ENCODE measurements around the gene CBX1. TPM values are rescaled to one million over a fixed set of nuclear protein-coding genes. Genes with fewer than 3 reads are reported as not detected.

The CBX1 gene
- total and polyA plus RNA-seq, 2 donors (not counting 3 experiments of a cell fraction or from before 2014, with no cell fraction given): 20.4 to 95.2 TPM

DNA sequence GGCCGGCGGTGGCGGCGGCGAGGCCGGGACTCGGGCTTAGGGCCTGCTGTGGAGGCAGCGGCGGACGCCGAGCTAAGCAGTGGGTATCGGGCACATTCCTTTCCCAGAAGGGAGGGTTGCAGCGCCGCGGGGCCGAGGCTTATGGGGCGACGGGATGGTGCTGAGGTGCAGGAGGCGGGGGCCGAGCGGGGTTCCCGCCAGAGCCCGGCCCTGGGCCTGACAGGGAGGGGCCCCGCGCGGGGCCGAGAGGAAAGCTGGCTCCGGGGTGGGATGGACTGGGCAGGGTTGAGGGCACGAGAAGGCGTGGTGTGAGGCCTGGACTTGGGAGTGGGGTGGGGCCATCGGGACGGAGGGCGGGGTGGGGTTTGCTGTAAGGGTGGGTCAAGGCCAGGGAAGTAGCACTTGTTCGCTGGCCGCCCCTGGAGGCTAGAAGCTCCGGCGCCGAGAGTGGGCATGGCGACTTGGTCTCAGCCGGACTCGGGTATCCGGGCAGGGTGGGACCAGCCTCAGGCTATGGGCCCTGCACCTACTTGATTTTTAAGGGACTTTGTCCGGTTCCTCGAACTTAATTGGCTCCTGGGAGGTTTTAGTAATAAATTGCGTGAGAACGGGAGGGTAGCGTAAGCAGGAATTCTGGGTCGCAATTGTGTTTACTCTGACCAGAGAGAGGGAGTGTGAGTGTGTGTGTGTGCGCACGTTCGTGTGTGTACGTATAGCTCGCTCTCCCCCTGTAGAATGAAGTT is 52.7 kb downstream of the CBX1 start:
- BruUV-seq (replicated peaks): no TSS peak
- Histone ChIP-seq H3K36me3 (ENCODE audit: control insufficient read depth in 2 of 2, extremely low read depth in 1 of 2, insufficient read depth in 2 of 2, low read length in 2 of 2) (peaks cover 2% of the 10 kb centered on the region in 2 experiments), H3K9me1 (replicated peaks; ENCODE audit: control insufficient read depth, extremely low read depth, insufficient read depth, low read length) (no peaks in the 10 kb centered on the region), H3K27ac (ENCODE audit: insufficient read depth, low read depth, low read length) (peak overlapping the region; percentile 72), H3K4me3 (replicated peaks in 1 of 3; ENCODE audit: insufficient read depth in 1 of 3, low read depth in 1 of 3, low read length in 3 of 3) (peak overlapping the region; percentile 64 to 91 (median 71)), H3K79me2 (ENCODE audit: control insufficient read depth, insufficient read depth, low read length) (peaks cover 42% of the 10 kb centered on the region), H3K27me3 (ENCODE audit: control insufficient read depth in 2 of 2, insufficient read depth in 2 of 2, low read length in 2 of 2) (no peaks in the 10 kb centered on the region), H2AFZ (ENCODE audit: low read depth, low read length) (peak overlapping the region; percentile 43), H4K20me1 (replicated peaks; ENCODE audit: control insufficient read depth, extremely low read depth, insufficient read depth, low read length) (no peaks in the 10 kb centered on the region), H3K4me1 (ENCODE audit: control insufficient read depth, extremely low read depth, insufficient read depth, low read length) (peaks cover 47% of the 10 kb centered on the region), H3K4me2 (ENCODE audit: insufficient read depth, low read length) (peak overlapping the region; percentile 79), H3K9me3 (replicated peaks; ENCODE audit: control insufficient read depth, insufficient read depth, low read length) (no peaks in the 10 kb centered on the region), H3K9ac (replicated peaks; ENCODE audit: extremely low read depth, insufficient read depth, low read length) (peak overlapping the region; percentile 88)
- CTCF ChIA-PET: interaction anchor here (1.0 to 6.3 kb wide), 8 partner anchors 12 to 31 kb away, joined by 3 to 64 read pairs (median 11); no protein-coding TSS in a partner anchor
- DNase-seq (ENCODE audit: low read depth, low spot score) (peak; percentile 89), FAIRE-seq (no peak)
- TF ChIP-seq POLR2A (IDR thresholded peaks at IDR 0.05; ENCODE audit: low read depth, low read length) (peak; percentile 94), EZH2 (IDR thresholded peaks at IDR 0.05; ENCODE audit: borderline replicate concordance, low read depth, low read length, severe bottlenecking) (no peak), FOS (IDR thresholded peaks at IDR 0.05; ENCODE audit: borderline replicate concordance, insufficient read depth, low read length) (no peak), POLR2AphosphoS5 (IDR thresholded peaks at IDR 0.05; ENCODE audit: insufficient read depth, low read depth, low read length) (peak; percentile 95)
- dilution Hi-C loops (cut with MboI; ENCODE audit: extremely low pct_ligation_motif_present, low sequenced_read_pairs): no loop called here
- POLR2A ChIA-PET: interaction anchor here (0.7 to 2.2 kb wide), 12 partner anchors 10 to 688 kb away, joined by 3 to 9 read pairs (median 6); partner anchors contain the start of genes CBX1 and COPZ2
- intact Hi-C loops (cut with micrococcal nuclease): loop anchor here (1.0 to 5.0 kb wide), 5 partner anchors 18 to 194 kb away; partner anchors contain the start of gene CBX1

DNA sequence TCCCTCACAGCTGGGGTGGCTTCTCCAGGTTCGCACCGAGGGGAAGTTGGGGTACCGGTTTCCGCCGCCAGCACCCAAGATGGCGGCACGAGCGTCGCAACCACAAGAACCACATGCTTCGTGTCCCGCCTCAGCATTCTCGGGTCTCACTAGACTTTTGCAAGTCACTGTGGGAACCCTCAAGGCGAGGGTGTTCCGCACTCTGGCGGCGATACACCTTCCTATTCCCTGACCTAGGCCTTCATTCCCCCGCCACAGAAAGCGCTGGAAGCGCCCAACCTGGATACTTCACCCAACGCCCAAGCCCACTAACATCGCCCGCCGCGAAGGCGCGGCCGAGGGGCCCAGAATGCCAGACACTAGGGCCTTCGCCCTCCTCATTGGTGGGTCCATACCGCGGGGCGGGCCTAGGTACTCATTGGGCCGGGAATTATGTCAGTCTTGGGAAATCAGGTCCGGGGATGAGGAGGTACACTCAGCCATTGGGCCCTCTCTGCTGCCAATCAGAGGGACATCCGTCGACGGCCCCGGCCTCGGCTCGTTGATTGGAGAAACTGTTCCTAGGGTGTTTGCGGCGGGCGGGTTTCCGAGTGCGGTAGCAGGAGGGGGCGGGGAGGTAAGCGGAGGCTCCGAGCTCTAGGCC is 53.4 kb downstream of the CBX1 start, which contains the start of gene NFE2L1:
TSS of gene NFE2L1 (plus strand) at position 619 of the 643 bp plus-strand sequence. CDS start 2,760 bp downstream, outside the sequence.
- ChIA-PET POLR2A (interaction anchor here (0.6 to 2.2 kb wide), 12 partner anchors 10 to 689 kb away, joined by 3 to 9 read pairs (median 6); partner anchors contain the start of genes CBX1 and COPZ2), CTCF (interaction anchor here (0.9 to 6.3 kb wide), 8 partner anchors 11 to 32 kb away, joined by 3 to 64 read pairs (median 11); no protein-coding TSS in a partner anchor)
- H3K4me2 ChIP-seq (ENCODE audit: insufficient read depth, low read length): peak within 1 kb of the TSS; percentile 79
- peaks cover 35% of the 10 kb centered on the region for H3K79me2 ChIP-seq (ENCODE audit: control insufficient read depth, insufficient read depth, low read length)
- H3K27me3 ChIP-seq (ENCODE audit: control insufficient read depth in 2 of 2, insufficient read depth in 2 of 2, low read length in 2 of 2): no peaks in the 10 kb centered on the region
- H3K9me3 ChIP-seq (replicated peaks; ENCODE audit: control insufficient read depth, insufficient read depth, low read length): no peaks in the 10 kb centered on the region
- H3K36me3 ChIP-seq (ENCODE audit: control insufficient read depth in 2 of 2, extremely low read depth in 1 of 2, insufficient read depth in 2 of 2, low read length in 2 of 2): peaks cover 2% of the 10 kb centered on the region in 2 experiments
- dilution Hi-C loops (cut with MboI; ENCODE audit: extremely low pct_ligation_motif_present, low sequenced_read_pairs) (no loop called here), intact Hi-C loops (cut with micrococcal nuclease) (loop anchor here (1.0 to 5.0 kb wide), 5 partner anchors 19 to 194 kb away; partner anchors contain the start of gene CBX1)
- H3K27ac ChIP-seq (ENCODE audit: insufficient read depth, low read depth, low read length): peak within 1 kb of the TSS; percentile 72
- DNase-seq (ENCODE audit: low read depth, low spot score) (peak; percentile 100), FAIRE-seq (peak; percentile 99)
- H3K9ac ChIP-seq (replicated peaks; ENCODE audit: extremely low read depth, insufficient read depth, low read length): peak within 1 kb of the TSS; percentile 88
- no peaks in the 10 kb centered on the region for H4K20me1 ChIP-seq (replicated peaks; ENCODE audit: control insufficient read depth, extremely low read depth, insufficient read depth, low read length)
- H2AFZ ChIP-seq (ENCODE audit: low read depth, low read length): peak within 1 kb of the TSS; percentile 51
- no TSS peak for BruUV-seq (replicated peaks)
- peak; percentile 93 for TF ChIP-seq MYC (IDR thresholded peaks at IDR 0.05; ENCODE audit: low read depth, low read length)
- TF ChIP-seq, protein P1, sequence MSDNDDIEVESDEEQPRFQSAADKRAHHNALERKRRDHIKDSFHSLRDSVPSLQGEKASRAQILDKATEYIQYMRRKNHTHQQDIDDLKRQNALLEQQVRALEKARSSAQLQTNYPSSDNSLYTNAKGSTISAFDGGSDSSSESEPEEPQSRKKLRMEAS (IDR thresholded peaks at IDR 0.05; ENCODE audit: insufficient read depth, insufficient read length): peak; percentile 52
- peak; percentile 71 for TF ChIP-seq POLR2A (IDR thresholded peaks at IDR 0.05; ENCODE audit: low read depth, low read length)
- peak; percentile 90 for TF ChIP-seq POLR2AphosphoS5 (IDR thresholded peaks at IDR 0.05; ENCODE audit: insufficient read depth, low read depth, low read length)
- TF ChIP-seq JUN (IDR thresholded peaks at IDR 0.05; ENCODE audit: borderline replicate concordance, insufficient read depth, insufficient read length, low read depth): no peak
- peaks cover 40% of the 10 kb centered on the region for H3K4me1 ChIP-seq (ENCODE audit: control insufficient read depth, extremely low read depth, insufficient read depth, low read length)
- H3K9me1 ChIP-seq (replicated peaks; ENCODE audit: control insufficient read depth, extremely low read depth, insufficient read depth, low read length): no peaks in the 10 kb centered on the region
- peak within 1 kb of the TSS; percentile 64 to 91 (median 71) for H3K4me3 ChIP-seq (replicated peaks in 1 of 3; ENCODE audit: insufficient read depth in 1 of 3, low read depth in 1 of 3, low read length in 3 of 3)
